Activated gamma-delta T cell (primary cell): ENCODE results near the gene CDR2L.

Experiments
- DNase-seq: peaks from one replicate; lab custom pipeline; 2025; lab: John Stamatoyannopoulos, UW
- total RNA-seq, 2 donors: gene quantifications; one replicate each; lab custom pipeline; 2026; lab: John Stamatoyannopoulos, UW

CDR2L gene
- total RNA-seq: 0.15 to 0.26 reads per million in 2 donors

- peak; percentile 85 for DNase-seq
These were observed at the start of gene CDR2L for GRCh38 chr17:74987418-74987908. Gene CDR2L (plus strand): TSS chr17:74987632. CDS start chr17:74988044, 412 bp downstream.

- no peak for DNase-seq
These were observed 49.1 kb upstream of the CDR2L start for GRCh38 chr17:74938194-74938950.

GRCh38 chr17:74939534-74939933, 47.9 kb upstream of the CDR2L start:
- DNase-seq: no peak

DNA sequence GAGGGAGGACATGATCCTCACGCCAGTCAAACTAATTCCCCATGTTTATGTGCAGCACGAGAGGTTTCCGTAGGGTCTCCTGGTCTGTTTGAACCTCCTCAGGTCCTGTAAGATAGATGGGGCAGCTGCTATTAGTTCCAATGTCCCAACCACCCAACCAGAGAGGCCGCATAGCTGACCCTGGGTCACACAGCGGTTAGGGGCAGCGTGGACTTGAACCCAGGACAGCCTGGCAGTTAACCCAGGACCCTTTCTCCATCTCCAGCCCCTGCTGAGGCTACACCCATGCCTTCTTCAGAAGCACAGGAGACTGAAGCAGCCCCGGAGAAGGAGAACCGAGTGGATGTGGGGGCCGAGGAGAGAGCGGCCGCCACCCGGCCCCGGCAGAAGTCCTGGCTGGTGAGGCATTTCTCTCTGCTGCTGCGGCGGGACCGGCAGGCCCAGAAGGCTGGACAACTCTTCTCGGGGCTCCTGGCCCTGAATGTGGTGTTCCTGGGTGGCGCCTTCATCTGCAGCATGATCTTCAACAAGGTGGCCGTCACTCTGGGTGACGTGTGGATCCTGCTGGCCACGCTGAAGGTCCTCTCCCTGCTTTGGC, 46.2 kb upstream of the CDR2L start:
- no peak for DNase-seq

DNA sequence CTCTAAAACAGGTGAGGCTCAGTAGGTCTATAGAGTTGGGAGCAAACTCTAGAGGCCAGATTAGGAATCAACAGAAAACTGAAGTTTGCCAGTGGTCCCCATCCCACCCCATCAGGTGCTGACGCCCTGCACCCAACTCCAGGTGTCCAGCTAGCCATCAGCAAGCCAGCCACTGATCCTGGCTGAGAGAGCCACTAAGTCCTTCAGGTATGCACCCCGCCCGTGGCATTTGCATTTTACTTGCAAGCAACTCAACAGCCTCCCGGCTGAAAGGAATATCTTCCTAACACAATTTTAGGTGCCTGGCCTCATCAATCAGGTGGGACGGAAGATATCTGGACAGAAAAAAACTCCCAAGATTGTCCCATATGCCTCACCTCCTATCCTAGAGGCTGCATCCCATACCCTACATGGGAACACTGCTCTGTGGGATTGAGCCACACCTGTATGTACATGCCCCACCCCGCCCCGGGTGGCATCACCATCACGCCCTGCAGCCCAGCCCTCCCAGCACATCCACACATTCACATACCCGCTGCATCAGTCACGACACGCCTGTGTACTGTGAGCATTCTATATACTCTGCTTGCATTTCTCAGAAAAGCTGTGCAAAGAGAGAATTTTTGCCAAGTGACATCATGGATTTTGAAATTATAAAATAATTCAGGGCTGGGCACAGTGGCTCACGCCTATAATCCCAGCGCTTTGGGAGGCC, 43.5 kb upstream of the CDR2L start:
- no peak for DNase-seq

DNA sequence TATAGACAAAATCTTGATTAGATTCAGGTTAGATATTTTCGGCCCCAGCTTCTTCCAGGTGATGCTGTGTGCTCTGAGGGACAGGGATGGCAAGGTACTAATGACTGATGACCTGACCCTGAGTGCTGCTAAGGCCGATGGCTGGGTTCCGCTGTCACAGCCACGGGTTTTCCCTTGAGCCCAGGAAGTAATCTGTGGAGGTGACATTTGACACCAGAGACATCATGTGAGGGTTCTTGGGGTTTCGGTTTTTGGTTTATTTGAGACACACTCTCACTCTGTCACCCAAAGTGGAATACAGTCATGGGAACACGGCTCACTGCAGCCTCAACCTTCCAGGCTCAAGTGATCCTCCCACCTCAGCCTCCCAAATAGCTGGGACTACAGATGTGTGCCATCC, 41.9 kb upstream of the CDR2L start:
- no peak for DNase-seq

- DNase-seq: no peak
These were observed 40.8 kb upstream of the CDR2L start for GRCh38 chr17:74946641-74947040.

DNA sequence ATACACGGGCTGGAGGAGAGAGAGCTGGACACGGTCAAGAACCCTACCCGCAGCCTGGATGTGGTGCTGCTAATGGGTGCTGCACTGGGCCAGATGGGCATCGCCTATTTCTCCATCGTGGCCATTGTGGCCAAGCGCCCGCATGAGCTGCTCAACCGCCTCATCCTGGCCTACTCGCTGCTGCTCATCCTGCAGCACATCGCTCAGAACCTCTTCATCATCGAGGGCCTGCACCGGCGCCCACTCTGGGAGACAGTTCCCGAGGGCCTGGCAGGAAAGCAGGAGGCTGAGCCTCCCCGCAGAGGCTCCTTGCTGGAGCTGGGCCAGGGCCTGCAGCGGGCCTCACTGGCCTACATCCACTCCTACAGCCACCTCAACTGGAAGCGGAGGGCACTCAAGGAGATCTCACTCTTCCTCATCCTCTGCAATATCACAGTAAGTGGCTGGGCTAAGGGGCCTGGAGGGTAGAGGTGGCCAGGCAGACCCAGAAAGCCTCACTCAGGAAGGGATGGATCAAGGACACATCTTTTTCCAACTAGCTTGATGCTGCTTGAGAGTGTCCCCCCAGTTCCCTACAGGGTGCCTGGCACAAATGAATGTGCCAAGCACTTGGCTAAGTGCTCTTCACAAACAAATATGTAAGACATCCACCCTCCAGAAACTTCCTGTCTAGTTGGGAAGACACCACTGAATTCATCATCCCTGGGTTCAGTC, 40.2 kb upstream of the CDR2L start:
- no peak for DNase-seq

- no peak for DNase-seq
These were observed 37.8 kb upstream of the CDR2L start for GRCh38 chr17:74949455-74950115.

DNA sequence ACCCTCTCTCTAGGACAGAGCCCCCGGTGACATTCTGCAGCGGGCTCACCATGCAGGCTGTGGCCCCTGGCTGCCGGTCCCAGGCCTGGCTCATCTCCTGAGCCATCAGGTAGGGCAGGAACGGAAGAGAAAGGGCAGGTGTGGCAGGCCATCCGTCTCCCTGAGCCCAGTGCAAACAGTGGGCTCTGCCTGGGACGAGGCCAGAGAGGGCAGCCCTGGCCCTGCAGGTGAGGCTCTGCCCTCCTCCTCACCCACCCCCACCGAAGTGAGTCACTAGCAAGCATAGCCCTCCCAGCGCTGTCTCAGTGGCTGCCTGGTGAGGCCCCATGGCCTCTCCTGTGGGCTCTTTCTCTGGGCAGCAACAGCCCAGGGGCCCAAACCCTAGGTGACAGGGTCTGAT, 37.2 kb upstream of the CDR2L start:
- no peak for DNase-seq

DNA sequence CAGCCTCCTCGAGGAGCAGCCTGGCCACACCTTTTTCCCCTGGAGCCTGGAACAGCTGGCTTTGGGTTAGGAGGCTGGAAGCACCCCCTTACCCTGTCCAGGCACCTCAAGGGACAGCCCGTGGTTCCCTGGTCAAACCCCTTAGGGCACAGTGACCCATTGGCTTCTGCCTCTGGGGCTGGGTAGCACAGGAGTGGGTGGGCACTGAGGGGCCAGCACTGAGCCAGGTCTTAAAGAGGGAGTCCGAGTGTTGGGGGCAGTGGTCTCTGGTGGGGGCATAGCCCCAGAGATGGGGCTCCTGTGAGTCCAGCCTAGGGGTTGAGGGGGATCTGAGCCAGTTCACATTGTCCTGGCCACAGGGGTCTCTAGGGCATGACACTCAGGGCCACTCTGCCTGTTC, 36.4 kb upstream of the CDR2L start:
- DNase-seq: no peak

GRCh38 chr17:74951680-74952421, 35.6 kb upstream of the CDR2L start:
- DNase-seq: no peak

DNA sequence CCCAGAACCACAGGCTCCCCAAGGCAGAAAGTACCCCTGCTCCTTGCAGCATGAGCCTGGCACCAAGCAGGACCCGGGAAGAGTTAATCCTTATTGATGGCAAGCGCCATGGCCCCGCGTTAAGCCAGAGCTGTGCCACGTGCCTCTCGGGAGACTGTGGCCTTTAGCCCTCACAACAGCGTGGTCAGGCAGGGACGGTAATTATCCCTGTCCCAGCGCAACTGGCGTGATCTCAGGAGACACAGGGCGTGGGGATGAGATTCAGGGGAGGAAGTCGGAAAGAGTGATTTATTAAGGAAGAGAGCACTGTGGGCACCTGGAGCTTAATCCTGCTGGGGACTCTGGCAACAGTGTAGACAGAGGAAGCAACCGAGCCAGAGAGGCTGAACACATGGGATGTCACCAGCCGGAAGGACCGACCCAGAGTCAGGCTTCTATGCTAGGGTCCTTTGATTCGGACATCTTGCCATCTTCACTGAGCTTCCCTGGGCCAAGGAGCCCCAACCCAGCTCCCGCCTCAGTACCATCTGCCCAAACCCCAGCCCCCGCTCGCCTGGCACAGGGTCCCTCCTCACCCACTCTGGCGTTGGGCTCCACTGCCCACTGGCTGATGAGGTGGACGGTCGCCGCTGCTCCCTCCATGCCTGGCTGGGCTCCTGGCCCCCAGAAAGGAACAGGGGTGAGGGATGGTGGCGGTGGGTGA, 34.9 kb upstream of the CDR2L start:
- DNase-seq: no peak

DNA sequence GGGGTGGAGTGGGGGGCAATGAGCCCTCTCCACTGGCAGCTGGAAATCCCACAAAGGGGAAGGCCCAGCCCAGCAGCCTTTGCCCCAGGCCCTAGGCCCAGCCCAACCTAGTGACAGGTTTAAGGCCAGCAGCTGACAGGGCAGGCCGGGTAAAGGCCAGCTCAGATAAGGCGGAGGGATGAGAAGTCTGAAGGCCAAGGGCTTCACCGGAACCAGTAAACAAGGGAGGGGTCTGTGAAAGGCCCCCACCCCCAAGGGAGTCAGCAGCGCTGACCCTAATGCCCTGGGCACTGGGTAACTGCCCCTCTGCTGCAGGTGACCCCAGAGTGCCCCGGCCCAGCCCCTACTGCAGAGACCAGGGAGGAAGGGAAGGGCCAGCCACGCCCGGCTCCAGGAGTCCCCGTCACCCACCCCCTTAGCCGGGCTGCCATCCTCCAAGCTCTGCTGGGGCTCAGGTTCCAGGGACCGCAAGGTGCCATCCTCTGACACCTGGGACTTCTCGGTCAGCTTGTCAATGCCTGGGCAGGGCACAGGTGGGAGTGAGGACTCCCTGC, 34.2 kb upstream of the CDR2L start:
- DNase-seq: no peak

GRCh38 chr17:74954115-74954514, 33.3 kb upstream of the CDR2L start:
- no peak for DNase-seq

GRCh38 chr17:74954665-74955421, 32.6 kb upstream of the CDR2L start:
- no peak for DNase-seq

DNA sequence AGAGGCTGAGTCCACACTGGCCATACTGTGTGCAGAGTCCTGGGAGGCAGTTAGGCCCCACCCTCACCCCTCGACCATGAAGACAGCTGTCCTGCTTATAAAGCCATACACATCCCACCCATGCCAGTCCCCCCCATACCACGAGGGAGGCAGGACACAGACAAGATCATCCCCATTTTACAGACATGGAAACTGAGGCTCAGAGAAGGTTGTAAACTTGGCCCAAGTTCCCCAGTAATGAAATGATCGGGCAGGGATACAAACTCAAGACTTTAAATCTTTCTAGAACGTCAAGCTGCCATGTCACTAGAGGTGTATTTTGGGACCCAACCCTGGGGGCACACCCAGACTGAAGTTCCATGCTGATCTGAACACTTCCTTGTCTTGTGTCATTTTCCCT, 31.3 kb upstream of the CDR2L start:
- DNase-seq: no peak

GRCh38 chr17:74957935-74958740, 29.3 kb upstream of the CDR2L start:
- DNase-seq: peak; percentile 48
